ENCODE data around the gene APOA5.
"Not testable (repeated sequence)": the region's sequence is repeated elsewhere in the genome, so short reads cannot be mapped to it uniquely, and the experiment has no call there.

APOA5 gene

DNA sequence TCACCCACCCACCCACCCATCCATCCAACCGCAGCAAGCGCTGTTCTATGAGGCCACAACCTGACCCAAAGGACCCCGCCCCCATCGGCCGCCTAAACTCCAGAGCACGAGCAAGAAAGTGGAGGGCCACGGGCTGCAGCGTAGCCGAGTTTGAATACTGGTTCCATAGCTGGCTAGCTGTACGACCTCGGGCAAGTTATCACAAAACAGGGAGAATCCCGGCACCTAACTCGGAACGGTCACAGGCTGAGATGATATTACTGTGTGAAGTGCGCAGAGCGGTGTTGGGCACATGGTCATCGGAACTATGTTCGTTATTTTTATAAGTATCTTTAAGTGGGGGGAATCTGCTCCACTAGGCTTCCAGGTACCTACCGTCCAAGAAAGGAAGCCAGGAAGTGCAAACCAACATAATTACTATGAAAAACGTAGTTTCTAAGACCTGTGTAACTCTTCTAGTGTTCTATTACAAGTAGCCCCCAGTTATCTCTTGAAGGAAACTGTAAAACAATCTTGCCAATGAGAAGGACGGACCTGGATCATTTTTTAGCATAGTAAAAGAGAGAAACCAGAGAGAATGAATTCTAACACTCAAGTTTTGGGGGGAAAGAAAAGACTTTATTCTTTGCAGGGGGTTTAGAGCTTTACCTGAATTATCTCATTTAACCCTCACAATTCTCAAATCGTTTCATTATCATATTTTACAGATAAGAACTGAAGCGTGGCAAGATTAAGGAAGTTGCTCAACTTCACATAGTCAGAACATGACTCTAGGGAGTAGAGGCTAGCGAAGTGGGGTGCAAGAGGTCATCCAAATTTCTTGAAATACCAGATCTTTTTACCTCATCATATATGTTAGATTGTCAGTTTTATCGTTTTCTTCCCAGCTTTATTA lies 18.2 kb downstream of the APOA5 start:
- DNase-seq (ENCODE audit: low read depth), result no peak

DNA sequence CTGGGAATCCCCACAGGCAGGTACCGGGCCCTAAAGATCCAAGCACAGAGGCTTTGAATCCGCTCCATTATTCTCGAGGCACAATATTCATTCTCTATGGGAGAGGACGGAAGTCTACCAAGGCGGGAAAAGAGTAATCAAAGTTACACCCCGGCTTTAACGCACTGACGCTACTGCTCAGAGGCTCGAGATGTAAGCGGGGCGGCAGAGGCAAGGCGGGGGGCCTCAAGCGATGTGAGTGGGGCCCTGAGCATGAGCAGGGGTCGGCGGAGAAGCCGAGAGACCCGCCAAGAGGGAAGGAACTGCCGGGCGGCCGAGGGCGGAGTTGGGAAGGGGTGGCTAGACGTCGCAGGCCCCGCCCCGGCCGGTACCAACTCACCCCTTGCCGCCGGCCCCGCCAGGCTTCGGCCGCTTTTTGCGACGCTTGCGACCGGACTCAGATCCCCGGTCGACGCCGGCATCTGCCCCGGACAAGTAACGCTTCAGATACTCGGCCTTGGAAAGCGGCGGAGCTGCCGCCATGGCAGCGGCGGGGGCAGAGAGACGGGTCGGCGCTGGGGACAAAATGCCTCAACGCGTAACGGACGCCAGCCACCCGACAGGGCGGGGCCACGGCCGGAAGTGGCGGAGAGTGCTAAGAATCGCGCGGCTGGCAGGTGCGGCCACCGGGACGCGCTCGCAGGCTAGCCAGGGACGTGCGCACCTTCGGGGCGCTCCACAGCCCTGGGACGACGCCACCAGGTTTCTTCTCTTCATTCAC lies 19.1 kb downstream of the APOA5 start, which contains the start of gene BUD13:
Gene BUD13 (minus strand): TSS at position 545 of the 760 bp plus-strand sequence. CDS start 23 bp downstream, at position 522.
- peak; percentile 94 for DNase-seq (ENCODE audit: low read depth)

DNA sequence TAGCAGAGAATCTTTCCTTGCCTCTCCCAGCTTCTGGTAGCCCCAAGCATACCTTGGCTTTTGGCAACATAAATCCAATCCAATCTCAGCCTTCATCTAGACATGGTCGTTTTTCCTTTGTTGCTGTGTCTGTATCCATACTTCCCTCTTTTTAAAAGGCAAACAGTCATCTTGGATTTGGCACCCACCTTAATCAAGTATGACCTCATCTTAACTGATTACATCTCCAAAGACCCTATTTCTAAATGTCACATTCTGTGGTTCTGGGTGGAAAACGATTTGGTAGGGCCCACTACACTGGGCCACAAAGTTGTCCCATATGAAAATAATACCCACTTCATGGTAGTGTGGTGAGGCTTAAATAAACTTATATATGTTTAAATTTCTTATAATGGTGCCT lies 19.7 kb downstream of the APOA5 start:
- no peak for DNase-seq (ENCODE audit: low read depth)

DNA sequence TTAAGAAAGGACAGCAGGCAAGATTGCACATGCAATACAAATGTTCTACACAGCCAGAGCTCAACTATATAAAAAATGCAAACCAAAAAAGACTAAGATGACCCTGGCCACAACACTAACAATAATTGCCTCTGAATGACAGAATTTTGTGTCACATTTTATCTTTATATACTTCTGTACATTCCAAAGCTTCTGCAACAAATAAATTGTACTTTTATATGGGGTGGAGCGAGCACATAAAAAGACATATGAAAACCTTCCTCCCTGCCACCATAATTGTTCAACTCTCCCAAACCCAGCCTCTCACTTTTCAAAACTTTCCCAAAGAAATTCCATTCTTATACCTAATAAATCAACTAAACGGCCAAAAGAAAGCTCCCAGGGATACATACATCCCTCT lies 29.5 kb downstream of the APOA5 start:
- DNase-seq (ENCODE audit: low read depth), result no peak

DNA sequence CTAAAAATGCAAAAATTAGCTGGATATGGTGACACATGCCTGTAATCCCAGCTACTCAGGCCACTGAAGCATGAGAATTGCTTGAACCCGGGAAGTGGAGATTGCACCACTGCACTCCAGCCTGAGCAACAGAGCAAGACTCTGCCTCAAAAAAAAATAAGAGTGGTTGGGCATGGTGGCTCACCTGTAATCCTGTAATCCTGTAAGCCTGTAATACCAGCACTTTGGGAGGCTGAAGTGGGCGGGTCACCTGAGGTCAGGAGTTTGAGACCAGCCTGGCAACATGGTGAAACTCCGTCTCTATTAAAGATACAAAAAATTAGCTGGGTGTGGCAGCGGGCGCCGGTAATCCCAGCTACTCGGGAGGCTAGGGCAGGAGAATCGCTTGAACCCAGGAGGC lies 35.6 kb downstream of the APOA5 start:
- not testable (repeated sequence) for DNase-seq (ENCODE audit: low read depth)

DNA sequence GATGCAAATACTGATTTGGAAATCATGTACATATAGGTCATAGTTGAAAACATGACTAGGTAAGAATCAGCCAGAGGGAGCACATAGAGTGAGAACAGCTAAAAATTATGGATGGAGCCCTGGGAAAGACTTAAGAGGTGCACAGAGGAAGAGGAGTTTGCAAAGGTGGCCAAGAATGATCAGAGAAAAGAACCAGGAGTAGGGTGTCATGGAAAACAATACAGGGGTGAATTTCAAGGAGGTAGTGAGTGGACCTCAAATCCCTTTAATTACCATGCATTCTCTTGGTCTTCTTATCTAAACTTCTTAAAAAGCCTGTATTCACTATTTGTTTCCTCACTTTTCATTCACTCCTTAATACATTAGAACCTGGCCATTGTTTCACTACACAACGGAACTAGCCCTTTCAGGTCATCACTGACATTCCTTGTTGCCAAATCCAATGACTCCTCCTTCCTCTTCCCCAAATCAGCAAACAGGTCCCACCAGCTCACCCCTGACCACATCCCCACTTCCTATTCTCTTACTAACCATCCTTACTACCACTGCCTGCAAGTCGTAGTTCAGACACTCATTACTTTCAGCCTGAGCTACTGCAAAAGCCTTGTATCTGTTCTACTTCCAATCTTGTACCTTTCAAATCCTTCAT lies 41.5 kb downstream of the APOA5 start:
- DNase-seq (ENCODE audit: low read depth), result no peak

DNA sequence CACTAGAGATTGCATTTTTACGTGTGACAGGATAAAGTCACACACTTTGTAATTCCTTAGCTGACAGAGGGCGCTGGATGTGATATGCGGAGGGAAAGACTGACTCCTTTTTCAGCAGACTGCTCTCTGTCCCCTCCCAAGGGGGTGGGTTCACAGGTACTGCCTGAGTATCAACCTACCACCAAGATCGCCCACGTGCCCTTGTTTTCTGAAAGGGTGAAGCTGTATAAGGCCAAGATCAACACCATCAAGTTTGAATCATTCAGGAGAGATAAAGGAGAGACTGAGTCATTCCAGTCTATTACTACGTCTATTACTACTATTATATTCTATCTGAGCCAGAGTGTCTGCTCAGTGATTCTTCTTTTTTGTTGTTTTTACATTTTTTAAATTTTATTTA lies 49.6 kb downstream of the APOA5 start:
- DNase-seq (ENCODE audit: low read depth), result no peak

DNA sequence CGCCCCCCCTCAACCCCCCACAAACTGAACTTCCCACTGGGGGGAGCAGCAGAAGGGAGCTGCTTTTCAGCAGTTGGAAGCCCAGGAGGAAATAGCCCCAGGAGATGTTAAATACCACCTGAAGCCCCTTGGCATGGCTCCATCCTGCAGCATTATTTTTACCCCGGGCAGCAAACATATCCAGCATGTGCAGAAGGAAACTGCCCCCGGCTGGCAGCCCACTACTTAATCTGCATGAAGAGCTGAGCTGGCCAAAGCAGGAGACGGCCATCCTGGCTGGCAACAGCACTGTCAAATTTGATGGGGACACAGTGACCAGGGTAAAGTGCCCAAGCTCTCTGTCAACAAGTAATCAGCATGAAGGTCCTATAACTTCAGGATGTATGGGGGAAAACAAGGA lies 50.9 kb downstream of the APOA5 start:
- no peak for DNase-seq (ENCODE audit: low read depth)

Measured in activated gamma-delta T cell treated with anti-CD3 and anti-CD28 coated beads, Interleukin-2, amount 50 U/mL, for 16 hours (primary cell).